ENCODE data around the gene LHX6. TPM values are rescaled to one million over a fixed set of nuclear protein-coding genes. Genes with fewer than 3 reads are reported as not detected.

LHX6 gene
- total and polyA plus RNA-seq, 9 of the 15 experiments (the other 6 are each of a cell fraction or from before 2014, with no cell fraction given): 2.8 to 16.3 (median 7.9) TPM

DNA sequence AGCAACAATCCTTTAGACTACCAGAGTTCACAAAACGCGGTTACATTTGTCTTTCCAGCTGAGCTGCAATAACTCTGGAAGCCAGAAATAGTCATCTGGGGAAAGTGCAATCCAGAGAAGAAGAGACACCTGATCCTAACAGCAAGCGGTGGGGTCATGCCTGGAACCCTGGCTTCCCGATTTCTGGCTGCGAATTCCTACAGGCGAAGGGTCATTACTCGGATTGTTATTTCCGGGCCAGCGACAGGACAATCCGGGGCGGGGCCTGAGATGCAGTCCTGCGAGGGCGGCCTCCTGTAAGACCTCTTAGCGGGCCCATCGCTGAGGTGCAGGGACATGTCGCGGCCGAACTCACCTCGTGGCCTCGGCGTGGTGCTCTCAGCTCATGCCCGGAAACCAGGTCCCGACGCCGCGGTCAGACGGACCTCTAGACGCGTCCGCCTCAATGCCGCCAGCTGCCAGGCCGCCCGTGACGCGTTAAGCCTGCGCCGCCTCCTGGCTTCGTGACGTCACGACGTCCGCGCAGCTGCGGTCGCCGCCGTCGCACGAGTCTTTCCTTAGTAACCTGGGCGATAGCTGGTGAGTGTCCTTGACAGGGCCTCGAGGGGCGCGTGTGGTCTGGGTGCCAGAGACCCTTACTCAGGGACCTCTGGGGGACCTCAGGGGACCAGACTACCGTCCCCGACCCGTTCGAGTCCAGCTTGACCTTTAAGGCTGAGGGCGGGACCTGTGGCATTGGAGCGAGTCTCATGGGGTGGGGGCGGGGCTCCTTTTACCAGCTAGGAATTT lies 35.8 kb upstream of the LHX6 start, which contains the start of the genes MRRF and RBM18 (continued):
- TF ChIP-seq ZNF75A (CRISPR knock-in tag; IDR thresholded peaks at IDR 0.05) (no peak), GATAD2B (IDR thresholded peaks at IDR 0.05; ENCODE audit: borderline replicate concordance) (no peak), RB1 (IDR thresholded peaks at IDR 0.05; ENCODE audit: low read depth) (no peak; the same call in none of the 2 replicates), NFIC (IDR thresholded peaks at IDR 0.05) (peak; percentile 63), ZNF354B (CRISPR knock-in tag; IDR thresholded peaks at IDR 0.05) (no peak), HMG20B (CRISPR knock-in tag; IDR thresholded peaks at IDR 0.05) (no peak), NCOA1 (IDR thresholded peaks at IDR 0.05; ENCODE audit: low read depth) (no peak), PYGO2 (tag; IDR thresholded peaks at IDR 0.05) (no peak), KLF10 (CRISPR knock-in tag; IDR thresholded peaks at IDR 0.05) (no peak), TEAD1 (CRISPR knock-in tag; IDR thresholded peaks at IDR 0.05) (peak in 1 of 2 experiments; percentile 85; a peak in 2 of 4 replicates), CBX1 (IDR thresholded peaks at IDR 0.05; ENCODE audit: low read depth) (peak; percentile 73; the same call in 1 of the 2 replicates), SMAD2 (IDR thresholded peaks at IDR 0.05; ENCODE audit: low read depth, low read length) (no peak)
- TF ChIP-seq, protein P1, sequence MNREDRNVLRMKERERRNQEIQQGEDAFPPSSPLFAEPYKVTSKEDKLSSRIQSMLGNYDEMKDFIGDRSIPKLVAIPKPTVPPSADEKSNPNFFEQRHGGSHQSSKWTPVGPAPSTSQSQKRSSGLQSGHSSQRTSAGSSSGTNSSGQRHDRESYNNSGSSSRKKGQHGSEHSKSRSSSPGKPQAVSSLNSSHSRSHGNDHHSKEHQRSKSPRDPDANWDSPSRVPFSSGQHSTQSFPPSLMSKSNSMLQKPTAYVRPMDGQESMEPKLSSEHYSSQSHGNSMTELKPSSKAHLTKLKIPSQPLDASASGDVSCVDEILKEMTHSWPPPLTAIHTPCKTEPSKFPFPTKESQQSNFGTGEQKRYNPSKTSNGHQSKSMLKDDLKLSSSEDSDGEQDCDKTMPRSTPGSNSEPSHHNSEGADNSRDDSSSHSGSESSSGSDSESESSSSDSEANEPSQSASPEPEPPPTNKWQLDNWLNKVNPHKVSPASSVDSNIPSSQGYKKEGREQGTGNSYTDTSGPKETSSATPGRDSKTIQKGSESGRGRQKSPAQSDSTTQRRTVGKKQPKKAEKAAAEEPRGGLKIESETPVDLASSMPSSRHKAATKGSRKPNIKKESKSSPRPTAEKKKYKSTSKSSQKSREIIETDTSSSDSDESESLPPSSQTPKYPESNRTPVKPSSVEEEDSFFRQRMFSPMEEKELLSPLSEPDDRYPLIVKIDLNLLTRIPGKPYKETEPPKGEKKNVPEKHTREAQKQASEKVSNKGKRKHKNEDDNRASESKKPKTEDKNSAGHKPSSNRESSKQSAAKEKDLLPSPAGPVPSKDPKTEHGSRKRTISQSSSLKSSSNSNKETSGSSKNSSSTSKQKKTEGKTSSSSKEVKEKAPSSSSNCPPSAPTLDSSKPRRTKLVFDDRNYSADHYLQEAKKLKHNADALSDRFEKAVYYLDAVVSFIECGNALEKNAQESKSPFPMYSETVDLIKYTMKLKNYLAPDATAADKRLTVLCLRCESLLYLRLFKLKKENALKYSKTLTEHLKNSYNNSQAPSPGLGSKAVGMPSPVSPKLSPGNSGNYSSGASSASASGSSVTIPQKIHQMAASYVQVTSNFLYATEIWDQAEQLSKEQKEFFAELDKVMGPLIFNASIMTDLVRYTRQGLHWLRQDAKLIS (CRISPR knock-in tag; IDR thresholded peaks at IDR 0.05): no peak; the same call in 1 of the 2 replicates
- TF ChIP-seq, protein P2, sequence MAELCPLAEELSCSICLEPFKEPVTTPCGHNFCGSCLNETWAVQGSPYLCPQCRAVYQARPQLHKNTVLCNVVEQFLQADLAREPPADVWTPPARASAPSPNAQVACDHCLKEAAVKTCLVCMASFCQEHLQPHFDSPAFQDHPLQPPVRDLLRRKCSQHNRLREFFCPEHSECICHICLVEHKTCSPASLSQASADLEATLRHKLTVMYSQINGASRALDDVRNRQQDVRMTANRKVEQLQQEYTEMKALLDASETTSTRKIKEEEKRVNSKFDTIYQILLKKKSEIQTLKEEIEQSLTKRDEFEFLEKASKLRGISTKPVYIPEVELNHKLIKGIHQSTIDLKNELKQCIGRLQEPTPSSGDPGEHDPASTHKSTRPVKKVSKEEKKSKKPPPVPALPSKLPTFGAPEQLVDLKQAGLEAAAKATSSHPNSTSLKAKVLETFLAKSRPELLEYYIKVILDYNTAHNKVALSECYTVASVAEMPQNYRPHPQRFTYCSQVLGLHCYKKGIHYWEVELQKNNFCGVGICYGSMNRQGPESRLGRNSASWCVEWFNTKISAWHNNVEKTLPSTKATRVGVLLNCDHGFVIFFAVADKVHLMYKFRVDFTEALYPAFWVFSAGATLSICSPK (IDR thresholded peaks at IDR 0.05; ENCODE audit: borderline replicate concordance): no peak
- TF ChIP-seq, protein P3, sequence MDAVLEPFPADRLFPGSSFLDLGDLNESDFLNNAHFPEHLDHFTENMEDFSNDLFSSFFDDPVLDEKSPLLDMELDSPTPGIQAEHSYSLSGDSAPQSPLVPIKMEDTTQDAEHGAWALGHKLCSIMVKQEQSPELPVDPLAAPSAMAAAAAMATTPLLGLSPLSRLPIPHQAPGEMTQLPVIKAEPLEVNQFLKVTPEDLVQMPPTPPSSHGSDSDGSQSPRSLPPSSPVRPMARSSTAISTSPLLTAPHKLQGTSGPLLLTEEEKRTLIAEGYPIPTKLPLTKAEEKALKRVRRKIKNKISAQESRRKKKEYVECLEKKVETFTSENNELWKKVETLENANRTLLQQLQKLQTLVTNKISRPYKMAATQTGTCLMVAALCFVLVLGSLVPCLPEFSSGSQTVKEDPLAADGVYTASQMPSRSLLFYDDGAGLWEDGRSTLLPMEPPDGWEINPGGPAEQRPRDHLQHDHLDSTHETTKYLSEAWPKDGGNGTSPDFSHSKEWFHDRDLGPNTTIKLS (IDR thresholded peaks at IDR 0.05; ENCODE audit: borderline replicate concordance, low read depth): peak; percentile 69; the same call in 1 of the 2 replicates
- TF ChIP-seq, protein P4, sequence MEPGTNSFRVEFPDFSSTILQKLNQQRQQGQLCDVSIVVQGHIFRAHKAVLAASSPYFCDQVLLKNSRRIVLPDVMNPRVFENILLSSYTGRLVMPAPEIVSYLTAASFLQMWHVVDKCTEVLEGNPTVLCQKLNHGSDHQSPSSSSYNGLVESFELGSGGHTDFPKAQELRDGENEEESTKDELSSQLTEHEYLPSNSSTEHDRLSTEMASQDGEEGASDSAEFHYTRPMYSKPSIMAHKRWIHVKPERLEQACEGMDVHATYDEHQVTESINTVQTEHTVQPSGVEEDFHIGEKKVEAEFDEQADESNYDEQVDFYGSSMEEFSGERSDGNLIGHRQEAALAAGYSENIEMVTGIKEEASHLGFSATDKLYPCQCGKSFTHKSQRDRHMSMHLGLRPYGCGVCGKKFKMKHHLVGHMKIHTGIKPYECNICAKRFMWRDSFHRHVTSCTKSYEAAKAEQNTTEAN (CRISPR knock-in tag; IDR thresholded peaks at IDR 0.05): peak; percentile 22; the same call in 1 of the 2 replicates
- TF ChIP-seq, protein P5, sequence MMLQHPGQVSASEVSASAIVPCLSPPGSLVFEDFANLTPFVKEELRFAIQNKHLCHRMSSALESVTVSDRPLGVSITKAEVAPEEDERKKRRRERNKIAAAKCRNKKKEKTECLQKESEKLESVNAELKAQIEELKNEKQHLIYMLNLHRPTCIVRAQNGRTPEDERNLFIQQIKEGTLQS (IDR thresholded peaks at IDR 0.05): peak; percentile 81
- TF ChIP-seq, protein P5 (CRISPR knock-in tag; conservative IDR thresholded peaks at IDR 0.05): no peak

Data from K562 (cell line).